ENCODE measurements around the gene GRN.

Gene GRN

DNA sequence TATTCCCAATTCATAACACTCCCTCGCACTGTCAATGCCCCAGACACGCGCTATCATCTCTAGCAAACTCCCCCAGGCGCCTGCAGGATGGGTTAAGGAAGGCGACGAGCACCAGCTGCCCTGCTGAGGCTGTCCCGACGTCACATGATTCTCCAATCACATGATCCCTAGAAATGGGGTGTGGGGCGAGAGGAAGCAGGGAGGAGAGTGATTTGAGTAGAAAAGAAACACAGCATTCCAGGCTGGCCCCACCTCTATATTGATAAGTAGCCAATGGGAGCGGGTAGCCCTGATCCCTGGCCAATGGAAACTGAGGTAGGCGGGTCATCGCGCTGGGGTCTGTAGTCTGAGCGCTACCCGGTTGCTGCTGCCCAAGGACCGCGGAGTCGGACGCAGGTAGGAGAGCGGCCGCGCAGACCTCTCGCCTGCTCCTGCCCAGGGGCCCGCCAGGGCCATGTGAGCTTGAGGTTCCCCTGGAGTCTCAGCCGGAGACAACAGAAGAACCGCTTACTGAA lies at the start of gene GRN:
TSS of gene GRN (plus strand) at position 364 of the 515 bp plus-strand sequence. CDS start 3,863 bp downstream, outside the sequence.
- ATAC-seq (peak; percentile 97), DNase-seq (peak; percentile 85)

GRCh38 chr17:44297975-44298374 lies 47.1 kb upstream of the GRN start:
- DNase-seq (no peak), ATAC-seq (no peak)

- DNase-seq: no peak
- ATAC-seq: no peak
These were observed 40.5 kb upstream of the GRN start for GRCh38 chr17:44304651-44305050.

DNA sequence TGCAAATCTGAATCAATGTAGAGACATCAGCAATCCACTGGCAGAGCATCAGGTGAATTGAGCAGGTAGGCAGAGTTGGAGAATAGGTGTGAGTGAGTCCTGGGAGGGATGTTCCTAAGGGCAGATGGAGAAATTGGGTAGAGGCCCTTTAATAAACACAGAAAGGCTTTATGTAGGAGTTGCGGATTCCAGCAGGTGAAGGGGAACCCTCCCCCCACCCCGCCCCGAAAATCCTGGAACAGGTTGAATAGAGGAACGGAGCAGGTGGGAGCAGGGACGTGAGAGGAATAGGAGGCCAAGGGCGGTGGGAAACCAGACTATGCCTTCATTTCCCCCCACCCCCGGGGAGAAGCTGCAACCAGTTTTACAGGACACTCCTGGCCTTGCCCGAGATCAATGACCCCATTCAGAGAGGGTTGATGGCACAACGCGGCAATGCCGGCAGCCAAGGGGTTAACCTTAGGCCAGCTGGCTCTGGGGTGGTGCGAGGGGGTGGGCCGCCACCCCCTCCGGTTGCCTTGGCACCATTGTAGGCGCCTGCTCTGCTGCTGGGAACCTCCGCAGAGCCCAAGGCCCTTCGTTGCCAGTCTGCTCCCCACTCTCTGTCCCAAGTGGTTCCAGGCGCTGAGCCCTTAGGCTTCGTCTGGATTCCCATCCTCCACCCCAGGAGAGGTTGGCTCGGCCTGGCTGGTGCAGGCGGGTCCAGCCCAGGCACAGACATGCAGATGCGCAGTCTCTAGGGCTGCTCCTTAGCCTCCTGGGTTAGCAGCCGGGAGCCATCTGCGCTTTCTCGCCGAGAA lies 37.5 kb upstream of the GRN start:
- no peak for DNase-seq
- no peak for ATAC-seq

GRCh38 chr17:44308320-44308818 lies 36.7 kb upstream of the GRN start, which contains the start of gene RUNDC3A:
Gene RUNDC3A, plus strand, starts transcription at chr17:44308601. Its CDS starts 232 bp downstream, at chr17:44308833.
- DNase-seq: peak; percentile 89
- peak; percentile 77 for ATAC-seq

DNA sequence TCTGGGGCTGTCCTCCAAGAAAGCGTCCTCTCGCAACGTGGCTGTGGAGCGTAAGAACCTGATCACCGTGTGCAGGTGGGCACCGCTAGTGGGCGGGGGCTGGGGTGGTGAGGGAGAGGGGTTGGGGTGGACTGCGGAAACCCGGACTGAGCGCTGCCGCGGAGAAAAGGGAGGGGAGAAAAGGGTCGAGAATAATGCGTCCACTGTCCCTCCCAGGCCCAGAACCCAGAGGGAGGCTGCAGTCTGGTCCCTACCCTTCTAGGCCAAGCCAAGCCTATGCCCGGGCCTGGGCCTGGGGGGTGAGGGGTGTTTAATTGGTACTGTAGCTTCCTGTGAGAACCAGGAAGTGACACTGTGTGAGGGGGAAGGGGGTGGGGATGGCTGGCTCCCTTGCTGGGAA lies 36.2 kb upstream of the GRN start:
- ATAC-seq: no peak
- no peak for DNase-seq

DNA sequence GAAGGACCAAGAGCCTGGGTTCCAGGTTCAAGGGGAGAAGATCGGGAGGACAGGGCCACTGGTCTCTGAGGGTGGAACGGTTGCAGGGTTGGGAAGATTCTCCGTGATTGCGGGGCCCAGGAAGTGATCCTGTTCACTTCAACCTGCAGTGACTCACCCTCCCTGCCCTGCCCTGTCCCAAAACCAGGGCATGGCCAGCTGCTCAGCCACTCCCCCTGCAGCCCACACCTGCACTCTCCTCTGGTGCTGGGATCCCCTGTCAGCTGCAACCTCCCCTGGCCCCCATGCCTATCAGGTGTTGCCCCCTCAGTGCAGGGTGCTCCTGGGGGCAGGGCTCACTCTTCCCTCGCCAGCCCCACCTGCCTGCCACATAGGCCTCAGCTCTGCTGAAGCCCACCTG lies 35.6 kb upstream of the GRN start:
- ATAC-seq (no peak), DNase-seq (no peak)

GRCh38 chr17:44310188-44310587 lies 34.9 kb upstream of the GRN start:
- DNase-seq (no peak), ATAC-seq (no peak)

- no peak for ATAC-seq
- no peak for DNase-seq
These were observed 34.3 kb upstream of the GRN start for GRCh38 chr17:44310609-44311376.

DNA sequence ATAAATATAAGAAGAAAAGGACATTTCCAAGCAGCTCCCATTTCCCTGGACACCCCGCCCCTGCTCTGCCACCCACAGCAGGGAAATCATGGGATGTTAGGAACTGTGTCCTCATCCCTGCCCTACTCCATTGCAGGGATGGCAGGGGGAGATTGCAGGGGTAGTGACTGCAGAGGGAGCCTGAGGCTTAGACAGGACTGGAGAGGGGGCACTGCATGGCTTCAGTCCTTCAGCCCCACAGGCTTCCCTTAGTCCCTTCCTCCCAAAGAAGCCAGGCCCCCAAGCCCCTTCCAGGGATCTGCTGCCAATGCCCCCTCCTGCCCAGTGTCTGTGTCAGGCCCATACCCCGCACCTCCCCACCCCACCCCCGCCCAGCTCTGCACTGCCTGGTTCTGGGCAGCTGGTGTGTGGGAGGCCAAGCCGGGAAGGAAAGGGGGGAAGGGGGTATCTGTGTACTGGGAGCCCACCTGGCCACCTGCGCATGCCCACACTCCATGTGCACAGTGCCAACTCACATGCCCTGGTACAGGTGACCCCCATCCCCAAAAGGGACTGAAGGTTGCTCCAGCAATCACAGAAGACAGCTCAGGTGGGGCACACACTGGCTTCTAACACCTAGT lies 33.4 kb upstream of the GRN start:
- DNase-seq (no peak), ATAC-seq (no peak)

GRCh38 chr17:44312396-44313104 lies 32.6 kb upstream of the GRN start:
- DNase-seq (no peak), ATAC-seq (no peak)

DNA sequence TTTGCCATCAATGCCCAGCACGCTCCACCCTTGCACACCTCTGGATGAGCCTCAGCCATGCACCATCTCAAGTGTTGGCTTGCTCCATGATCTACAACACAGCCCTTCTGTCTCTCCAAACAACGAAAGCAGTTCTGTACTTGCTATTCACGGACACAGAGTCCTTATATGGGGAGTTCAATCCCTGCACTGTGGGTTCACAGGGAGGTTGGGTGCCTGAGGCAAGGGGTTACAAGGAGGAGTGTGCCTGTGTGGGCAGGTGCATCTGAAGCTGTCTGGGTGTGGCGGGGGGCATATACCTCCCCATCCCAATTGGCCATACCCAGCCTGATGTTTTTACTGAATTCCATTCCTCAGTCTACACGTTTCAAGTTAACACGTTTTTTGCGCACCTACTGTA lies 31.1 kb upstream of the GRN start:
- ATAC-seq (no peak), DNase-seq (no peak)

GRCh38 chr17:44314524-44314868 lies 30.6 kb upstream of the GRN start:
- no peak for ATAC-seq

GRCh38 chr17:44314869-44315661 lies 30.0 kb upstream of the GRN start:
- ATAC-seq: peak; percentile 54
- peak; percentile 61 for DNase-seq

More at GRCh38 chr17:44314524-44314868, 30.6 kb upstream of the GRN start:
- DNase-seq: no peak

DNA sequence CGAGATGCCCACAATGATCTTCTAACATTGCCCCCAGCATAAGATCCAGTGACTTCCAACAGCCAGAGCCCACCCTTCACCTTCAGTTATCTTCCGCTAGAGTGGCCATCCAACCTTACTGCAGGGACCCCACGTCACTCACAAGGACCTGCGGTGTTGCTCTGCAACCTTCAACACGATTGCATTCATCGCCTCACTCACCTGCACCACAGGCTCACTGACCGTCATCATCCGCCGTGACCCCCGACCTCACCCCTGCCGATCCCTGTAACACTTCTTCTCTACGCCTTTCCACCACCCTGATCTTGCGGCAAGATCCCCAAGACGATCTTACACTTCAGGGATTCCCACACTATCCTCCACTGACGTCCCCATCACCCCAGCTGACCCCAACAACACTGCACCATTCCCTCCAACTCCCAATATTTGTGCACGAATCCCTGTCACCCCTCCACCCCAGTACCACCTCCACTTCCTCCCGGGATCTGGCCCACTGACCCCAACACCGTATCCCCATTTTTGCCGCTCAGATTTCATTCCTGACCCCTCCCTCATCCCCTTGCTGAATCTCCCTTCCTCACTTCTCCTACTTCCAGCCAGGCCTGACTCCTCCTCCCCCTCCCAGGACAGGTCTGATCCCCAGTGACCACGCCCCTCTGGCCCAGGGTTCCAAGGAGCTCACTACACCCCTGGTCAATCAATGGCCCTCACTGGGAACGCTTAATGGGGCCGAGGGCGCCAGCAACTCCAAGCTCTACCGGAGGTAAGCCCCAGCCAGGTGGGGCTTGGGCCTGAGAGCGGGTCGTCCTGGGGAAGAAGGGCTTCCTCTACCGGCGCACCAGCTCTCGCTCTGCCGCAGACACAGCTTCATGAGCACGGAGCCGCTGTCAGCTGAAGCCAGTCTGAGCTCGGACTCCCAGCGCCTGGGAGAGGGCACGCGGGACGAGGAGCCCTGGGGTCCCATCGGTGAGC lies 29.1 kb upstream of the GRN start:
- ATAC-seq (no peak), DNase-seq (no peak)

DNA sequence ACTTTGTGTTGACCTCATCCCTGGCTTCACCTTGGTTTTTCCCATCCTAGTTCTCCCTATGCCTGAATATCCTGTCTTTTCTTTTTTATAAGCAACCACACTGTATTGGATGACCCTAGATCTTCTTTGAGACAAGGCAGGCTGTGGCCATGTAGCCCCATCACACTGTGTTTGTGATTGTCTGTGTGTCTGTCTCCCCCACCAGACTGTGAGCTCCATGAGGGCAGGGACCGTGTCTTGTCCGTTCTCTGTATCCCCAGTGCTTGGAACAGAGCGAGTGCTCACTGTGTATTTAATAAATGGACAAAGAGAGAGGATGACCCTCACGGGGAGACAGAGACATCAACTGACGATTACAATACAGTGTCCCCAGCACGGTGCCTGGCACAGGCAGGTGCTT lies 27.6 kb upstream of the GRN start:
- no peak for DNase-seq
- ATAC-seq: no peak

- no peak for ATAC-seq
These were observed 26.8 kb upstream of the GRN start for GRCh38 chr17:44318077-44318892.

DNA sequence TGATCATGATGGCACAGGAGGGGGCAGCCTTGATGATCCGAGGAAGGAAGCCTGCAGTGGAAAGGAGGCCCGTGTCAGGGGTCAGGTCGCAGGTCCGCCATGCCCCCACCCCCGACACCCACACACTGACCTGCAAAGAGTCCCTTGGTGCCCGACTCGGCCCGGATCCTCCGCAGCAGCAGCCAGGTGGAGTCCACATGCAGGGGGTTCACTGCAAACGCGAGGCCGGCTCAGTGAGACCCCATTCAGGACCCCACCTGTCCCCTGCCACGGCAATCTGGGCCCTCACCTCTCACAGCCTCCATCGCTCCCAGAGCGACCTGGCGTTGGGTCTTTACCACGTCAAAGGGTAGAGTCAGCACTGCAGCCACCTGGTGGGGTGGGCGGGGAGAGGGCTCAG lies 25.0 kb upstream of the GRN start:
- DNase-seq (no peak), ATAC-seq (no peak)

More at GRCh38 chr17:44318077-44318892, 26.8 kb upstream of the GRN start:
- no peak for DNase-seq
